ENCODE results near the gene EIF4EBP3.
A peak's percentile ranks its signal among the peaks of the same experiment; 100 is the strongest.

The EIF4EBP3 gene

DNA sequence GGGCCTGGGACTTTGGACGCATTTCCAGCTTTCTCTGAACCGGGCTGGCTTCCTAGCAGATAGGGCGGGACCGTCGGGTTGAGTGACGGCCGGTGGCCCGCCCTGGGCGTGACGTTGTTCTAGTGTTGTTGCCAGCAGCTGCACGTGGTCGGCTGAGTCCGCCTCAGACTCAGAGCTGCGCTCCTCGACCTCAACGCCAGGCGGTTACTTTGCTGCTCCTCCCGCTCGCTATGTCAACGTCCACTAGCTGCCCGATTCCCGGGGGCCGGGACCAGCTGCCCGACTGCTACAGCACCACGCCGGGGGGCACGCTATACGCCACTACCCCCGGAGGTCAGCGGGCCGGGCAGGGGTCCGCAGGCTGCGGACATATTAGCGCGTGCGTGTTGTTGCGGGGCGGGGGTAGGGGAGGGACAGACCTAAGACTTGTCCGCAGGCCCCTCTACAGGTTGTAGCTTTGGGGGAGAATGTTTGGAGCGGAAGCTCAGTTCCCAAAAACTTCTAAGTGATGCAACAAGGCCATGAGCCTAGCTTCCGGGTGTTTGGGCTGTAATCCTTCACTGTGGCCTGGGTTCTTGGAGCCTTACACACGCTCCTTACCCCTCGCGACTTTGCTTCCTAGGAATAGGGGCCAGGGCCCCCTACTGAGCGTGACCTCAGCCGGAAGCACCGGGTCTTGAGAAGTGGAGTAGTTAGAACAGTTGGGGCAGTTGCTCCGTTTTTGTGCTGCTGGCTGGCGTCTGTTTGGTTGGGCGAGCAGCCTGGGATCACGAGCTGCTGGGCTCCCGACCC, at the start of gene EIF4EBP3:
TSS of gene EIF4EBP3 (plus strand) at position 155 of the 792 bp plus-strand sequence. CDS start at position 231, 76 bp downstream.
- DNase-seq: peak; percentile 85

DNA sequence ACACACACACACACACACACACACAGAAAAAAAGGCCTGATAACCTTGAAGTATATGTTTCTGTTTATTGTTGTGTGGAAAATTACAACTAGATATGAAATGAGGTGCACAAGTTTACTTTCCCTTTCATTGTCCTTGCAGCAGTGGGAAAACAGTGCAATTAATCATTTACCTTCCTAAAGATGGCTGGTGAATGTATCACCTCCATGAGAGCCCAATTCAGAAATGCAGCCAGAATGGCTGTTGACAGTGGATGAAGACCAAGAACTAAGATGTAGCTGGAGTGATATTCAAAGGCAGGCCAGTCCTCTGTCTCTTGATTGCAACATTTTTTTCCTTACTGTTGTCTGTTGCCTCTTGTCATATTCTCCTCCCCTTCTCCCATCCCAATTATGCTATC, 49.6 kb upstream of the EIF4EBP3 start:
- no peak for DNase-seq

DNA sequence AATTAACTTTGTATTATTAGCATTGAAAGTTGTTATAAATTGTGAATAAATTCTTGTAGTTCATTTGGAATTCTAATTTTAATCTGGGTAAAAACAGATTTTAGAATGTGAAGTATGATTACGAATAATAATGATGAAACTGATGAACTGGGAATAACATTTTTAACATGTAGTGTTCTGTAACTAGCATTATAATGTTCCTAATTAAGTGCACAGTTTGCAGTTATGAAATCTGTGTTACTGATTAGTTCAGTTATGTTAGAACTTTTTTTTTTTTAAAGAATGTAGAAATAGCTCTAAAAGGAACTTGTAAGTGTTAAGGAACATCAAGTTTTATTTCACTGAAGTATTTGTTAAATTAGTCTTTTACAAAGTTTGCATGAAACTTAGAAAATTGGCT, 48.9 kb upstream of the EIF4EBP3 start:
- no peak for DNase-seq

DNA sequence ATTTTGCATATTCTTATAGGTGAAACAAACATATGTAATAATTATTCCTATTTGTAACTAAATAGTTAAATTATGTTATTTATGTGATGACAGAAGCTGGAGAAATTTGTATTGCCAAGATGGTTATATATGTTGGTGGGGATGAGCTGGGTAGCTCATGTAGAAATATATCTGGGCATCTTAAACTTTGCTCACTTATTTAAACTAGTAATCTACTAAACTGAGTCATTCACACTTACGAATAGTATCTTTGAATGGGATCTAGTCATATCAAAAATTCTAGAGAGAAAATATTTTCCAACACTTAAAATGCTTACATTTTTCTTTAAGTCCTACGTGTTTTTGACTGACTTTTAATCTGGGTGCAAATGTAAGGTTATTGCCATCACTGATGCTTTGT, 44.6 kb upstream of the EIF4EBP3 start:
- DNase-seq: no peak

DNA sequence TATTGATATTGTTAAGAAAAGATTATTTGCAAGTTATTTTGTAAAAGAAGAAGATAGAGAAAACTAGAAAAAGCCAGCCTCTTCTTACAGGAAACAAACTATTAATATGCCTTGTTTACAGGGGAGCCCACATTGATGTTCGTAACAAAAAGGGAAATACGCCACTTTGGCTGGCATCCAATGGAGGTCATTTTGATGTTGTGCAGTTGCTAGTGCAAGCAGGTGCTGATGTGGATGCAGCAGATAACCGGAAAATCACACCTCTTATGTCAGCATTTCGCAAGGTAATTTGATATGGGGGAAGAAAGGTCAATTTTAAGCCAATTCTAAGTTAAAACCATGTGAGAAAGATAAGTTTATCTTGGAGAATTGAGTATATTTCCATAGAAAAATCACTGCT, 37.6 kb upstream of the EIF4EBP3 start:
- no peak for DNase-seq

DNA sequence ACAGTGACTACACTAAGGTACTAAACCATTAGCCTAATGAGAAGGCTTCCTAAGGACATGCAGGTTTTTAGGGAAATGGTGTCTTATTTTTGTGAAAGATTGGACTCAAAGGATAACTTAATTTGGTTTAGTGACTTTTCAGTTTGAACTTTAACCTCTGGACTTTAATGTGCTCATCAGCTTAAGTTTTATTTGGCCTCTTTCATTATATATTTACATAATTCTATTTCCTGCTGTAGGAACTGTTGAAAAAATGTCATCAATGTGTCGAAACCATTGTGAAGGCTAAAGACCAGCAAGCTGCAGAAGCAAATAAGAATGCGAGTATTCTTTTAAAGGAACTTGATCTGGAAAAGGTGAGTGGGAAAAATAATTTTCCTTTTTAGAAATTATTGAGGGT, 34.3 kb upstream of the EIF4EBP3 start:
- DNase-seq: no peak

DNA sequence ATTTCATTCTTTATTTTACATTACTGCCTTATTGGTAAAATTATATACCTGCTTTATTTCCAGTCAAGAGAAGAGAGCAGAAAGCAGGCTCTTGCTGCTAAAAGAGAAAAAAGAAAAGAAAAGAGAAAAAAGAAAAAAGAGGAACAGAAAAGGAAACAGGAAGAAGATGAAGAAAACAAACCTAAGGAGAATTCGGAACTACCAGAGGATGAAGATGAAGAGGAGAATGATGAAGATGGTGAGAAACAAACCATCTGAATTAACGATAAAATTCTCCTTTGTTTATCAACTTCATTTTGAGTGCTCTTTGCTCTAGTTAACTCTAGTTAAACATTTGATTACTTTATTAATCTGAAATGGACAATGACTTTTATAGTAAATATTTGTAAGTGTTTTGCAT, 23.5 kb upstream of the EIF4EBP3 start:
- DNase-seq: no peak

DNA sequence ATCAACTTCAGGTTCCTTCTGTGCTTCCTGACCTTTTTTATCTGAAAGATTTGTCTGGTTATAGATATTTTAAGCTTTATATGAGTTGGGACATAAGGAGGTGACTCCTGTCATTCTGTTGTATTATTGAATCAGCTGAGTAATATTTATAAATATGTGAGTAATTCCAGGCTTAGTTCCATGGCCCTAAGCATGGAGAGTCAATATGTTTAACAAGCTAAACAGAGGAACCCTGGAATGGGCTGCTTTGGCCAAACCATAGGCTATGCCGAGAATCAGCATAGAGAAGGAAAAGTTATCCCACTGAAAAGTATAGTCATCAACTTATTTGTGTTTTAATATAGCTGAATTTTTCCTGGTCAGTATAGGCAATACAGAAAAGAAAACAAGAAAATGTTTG, 7.2 kb upstream of the EIF4EBP3 start:
- DNase-seq: no peak

DNA sequence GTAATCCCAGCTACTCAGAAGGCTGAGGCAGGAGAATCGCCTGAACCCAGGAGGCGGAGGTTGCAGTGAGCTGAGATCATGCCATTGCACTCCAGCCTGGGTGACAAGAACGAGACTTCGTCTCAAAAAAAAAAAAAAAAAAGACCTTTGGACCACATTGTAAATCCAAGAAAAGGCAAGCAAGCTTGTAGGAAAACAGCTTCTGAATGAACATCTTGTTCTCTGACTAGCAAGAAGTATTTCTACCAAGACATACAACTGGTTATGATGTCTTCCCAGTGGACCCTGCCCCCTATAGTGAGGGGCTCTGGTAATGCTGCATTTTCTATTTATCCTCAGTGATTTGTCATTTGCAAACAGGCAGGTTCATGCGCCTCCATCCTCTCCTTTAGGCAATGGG, 4.5 kb upstream of the EIF4EBP3 start:
- no peak for DNase-seq

DNA sequence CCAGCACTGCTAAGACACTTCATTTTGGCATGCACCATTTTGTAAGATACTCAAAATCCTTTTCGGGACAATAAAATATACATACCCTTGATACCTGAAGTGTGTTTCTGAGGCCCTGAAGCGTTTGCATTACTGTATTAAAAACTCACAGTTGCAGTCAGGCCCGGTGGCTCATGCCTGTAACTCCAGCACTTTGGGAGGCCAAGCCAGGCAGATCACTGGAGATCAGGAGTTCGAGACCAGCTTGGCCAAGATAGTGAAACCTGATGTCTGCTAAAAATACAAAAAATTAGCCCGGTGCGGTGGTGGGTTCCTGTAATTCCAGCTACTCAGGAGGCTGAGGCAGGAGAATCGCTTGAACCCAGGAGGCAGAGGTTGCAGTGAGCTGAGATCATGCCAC, 2.5 kb upstream of the EIF4EBP3 start:
- no peak for DNase-seq

DNA sequence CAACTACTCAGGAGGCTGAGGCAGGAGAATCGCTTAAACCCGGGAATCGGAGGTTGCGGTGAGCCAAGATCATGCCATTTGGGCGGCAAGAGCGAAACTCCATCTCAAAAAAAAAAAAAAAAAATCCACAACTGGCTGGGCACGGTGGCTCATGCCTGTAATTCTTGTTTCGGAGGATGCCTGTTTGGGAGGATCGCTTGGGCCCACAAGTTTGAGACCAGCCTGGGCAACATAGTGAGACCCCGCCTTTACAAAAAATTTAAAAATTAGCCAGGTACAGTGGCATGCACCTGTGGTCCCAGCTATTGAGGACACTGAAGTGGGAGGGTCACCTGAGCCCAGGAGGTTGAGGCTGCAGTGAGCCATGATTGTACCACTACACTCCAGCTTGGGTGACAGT, 1.9 kb upstream of the EIF4EBP3 start:
- no peak for DNase-seq

DNA sequence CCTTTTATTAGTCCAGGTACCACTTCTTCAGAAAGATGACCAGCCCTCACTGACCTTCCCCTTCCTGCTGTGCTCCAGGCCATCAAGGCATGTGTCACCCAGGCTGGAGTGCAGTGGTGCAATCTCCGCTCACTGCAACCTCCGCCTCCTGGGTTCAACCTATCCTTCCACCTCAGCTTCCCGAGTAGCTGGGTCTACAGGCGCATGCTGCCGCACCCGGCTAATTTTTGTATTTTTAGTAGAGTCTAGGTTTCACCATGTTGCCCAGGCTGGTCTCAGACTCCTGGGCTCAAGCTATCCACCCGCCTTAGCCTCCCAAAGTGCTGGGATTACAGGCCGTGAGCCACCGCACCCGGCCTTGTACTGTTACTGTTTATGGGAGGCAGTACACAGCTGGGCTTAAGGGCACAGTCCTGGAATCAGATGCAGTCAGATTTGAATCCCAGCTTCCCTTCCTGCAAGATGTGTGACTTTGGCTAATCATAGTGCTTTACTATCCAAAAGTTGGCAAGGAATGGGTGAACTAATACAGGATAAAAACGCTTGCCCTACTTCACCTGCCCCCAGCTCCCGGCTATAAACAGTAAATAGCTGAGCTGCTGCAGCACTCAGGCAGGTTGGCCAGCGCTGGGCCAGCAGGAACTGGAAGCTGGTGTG, 483 bp upstream of the EIF4EBP3 start:
- DNase-seq: no peak

DNA sequence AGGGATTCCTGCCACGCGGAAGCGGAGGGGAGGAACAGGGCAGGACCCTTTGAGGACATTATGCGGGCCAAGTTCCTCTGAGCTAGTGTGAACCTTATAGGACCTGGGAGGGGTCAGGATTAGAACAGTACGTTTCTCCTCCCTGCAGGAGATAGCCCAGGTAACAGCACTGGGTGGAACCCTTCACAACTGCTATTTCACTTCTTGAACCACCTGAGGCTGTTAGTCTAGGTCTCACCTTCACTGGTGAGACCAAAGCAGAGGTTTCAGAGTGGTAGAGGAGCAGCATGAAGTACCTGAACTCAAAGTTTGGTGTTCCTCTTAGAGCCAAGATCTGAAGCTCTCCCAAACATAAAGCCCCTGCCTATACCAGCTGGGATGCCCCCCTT, 832 bp downstream of the EIF4EBP3 start:
- no peak for DNase-seq

DNA sequence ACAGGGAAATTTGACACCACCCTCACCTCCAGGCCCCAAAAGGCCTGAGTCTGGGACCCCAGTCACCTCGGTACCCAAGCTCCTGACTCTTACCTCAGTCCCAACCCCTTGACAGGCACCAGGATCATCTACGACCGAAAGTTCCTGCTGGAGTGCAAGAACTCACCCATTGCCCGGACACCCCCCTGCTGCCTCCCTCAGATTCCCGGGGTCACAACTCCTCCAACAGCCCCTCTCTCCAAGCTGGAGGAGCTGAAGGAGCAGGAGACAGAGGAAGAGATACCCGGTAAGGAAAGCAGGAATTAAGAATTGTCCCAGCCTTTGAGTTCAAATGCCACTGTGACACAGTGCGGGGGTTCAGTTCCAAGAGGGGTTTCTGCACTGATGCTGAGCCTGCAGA, 1.3 kb downstream of the EIF4EBP3 start:
- DNase-seq: no peak

DNA sequence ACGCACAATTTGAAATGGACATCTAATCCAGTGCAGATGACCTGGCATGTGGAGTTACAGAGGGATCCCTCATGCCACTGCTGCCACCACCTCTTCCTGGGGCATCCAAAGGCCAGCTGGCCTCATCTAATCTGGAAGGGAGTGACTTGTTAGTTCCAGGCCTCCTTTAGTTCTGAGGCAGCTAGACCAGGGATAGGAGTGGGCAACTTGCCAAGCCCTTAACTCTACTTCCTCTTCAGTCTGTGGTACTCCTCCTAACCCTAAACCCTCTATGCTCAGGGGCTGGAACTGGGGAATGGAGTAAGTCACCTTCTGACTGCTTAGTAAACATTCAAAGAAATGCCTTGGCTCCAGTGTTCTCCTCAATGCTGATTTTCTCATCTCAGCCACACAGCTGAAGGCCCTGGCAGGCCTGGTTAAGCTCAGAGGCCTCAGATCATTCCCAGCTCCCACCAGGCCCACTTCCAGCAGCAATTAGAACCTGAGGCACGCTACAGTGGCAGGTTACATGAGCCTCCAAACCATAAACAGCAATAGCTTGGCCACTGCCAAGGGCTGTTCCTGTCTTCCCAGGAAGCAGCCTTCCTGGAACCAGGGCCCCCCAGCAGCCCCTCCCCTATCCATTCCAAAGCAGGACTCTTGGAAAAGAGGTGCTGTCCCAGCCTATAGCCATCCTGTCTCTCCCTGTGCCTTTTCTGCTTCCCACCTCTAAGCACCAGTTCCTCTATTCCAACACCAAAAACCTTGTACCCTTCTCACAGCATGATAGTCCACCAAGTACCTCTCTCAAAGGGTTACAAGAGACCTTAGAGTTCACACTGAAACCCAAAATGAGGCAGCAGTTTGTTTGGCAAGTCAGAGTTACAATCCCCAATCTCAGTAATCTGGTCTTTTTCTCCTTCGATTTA, 2.0 kb downstream of the EIF4EBP3 start:
- DNase-seq: no peak

DNA sequence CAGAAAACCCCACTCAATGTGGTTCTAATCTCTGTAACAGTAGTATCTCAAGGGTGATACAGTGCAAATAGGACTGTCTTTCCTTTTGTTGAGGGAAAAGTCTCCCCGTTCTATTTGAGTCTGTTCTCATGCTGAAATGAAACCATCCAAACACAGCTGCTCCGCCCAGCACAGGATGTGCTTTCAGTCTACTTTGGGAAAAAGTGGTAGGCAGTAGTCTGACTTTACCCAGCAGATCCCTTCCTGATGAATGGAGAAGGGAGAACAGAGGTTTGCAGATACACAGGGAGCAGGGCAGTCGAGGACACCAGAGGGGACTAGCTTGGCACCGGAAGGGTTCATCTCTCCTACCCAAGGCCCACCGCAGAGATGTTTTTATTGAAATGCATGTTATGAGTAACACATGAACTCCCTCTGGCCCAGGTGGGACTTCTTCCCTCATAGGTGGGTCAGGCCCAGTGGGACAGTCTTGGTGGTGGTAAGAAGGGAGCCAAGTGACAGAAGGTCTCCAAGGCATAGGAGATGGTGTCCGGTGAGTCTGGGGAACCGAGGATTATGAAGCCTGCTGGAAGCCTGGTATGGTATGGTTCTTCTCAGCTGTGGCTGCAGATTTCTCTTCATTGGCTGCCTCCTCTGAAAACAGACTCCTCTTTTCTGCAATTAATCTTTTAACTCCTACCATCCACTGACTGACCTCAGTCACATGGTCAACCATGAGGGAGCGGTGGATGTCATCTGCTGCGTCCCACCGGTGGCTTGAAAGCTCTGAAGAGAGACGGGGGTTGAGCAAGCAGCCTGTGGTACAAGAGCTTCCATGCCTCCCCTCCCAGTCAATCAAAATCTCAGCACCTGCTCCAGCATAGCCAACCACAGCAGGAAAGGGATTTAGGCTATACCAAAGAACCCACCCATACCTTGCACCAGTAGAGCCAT, 3.0 kb downstream of the EIF4EBP3 start:
- no peak for DNase-seq

DNA sequence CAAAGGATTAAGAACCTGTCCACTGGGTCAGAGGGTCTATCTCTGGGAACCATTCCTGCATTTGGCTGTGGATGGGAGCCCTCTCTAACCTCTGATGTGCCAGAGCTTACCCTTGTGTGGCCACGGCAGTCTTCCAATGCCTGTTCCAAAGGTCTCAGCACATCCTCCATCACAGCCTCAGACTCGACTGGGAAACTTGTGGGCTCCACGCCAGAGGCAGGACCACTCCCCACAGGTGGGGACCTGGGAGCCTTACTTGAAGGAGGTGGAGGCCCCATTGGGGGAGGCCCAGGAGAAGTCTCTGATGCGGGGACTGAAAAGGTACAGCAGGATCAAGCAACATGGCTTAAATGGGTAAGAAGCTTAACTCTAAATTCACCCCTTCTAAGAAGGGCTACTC, 4.4 kb downstream of the EIF4EBP3 start:
- no peak for DNase-seq

DNA sequence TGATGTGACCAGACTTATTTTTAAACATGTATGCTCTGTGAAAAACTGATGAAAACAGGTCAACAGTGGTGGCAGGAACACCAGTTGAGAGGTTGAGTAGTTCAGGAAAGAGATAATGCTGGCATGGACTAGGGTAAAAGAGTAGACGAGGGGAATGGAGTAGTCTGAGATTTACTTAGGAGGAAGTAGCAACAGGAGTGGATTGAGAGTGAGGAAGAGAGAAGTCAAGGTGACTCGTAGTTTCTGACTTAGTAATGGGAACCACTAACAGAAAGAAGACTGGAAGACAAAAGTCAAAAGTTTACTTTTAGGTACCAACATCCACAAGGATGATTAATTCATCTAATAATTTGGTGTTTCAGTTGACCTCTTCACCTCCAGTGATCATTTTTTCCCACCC, 6.2 kb downstream of the EIF4EBP3 start:
- DNase-seq: no peak

DNA sequence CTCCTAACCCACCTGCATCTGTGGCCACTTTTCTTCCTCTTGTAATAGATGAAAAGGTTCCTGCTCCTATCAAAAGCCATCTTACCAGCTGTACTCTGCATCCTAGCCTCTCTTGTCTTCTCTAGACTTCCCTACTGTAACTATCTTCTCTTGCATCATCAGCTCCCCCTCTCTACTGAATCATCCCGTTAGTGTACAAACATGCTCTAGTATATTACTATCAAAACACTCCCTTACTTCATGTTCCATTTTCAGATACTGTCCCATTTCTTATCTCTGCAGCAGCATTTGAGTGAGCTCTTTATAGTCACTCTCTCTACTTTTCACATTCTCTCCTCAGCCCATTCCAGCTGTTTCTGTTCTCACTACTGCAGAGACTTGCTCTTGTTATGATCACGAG, 7.0 kb downstream of the EIF4EBP3 start:
- DNase-seq: no peak

DNA sequence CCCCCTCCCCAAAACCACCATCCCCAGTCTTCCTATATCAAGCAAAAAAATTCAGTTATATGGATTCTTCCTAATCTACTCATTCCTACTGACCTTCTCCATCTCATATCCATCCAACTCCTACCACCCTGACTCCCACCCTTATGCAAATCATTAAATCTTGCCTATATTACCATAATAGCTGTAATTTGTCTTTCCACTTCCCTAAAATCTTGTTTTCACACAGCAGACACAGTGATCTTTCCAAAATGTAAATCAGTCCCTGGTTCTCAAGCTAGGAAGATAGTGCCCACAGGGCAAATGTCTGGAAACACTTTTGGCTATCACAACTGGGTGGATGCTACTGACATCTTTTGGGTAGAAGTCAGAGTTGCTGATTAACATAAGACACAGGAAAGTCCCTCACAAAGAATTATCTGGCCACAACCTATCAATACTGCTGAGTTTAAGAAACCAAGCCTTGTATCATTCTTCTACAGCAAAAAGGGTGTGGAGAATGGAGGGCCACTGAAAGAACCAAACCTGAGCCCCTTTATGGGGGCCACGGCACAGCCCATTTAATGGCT, 8.4 kb downstream of the EIF4EBP3 start:
- DNase-seq: no peak

DNA sequence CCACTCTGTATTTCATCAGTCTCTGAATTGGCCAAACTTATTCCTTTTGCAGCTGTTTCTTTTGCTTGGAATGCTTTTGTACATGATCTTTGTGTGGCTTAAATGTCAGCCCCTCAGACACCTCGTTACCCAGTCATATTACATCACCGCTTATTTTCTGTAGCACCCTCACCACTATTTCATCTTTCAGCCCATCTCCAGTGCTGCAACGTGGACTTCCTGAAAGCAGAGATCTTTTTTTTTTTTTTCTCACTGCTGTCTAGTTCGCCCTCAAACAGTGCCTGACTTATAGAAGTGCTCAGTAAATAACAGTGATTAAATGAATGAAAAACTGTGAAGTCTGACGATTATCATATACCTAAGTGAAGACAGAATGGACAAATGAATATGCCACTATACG, 9.0 kb downstream of the EIF4EBP3 start:
- no peak for DNase-seq

DNA sequence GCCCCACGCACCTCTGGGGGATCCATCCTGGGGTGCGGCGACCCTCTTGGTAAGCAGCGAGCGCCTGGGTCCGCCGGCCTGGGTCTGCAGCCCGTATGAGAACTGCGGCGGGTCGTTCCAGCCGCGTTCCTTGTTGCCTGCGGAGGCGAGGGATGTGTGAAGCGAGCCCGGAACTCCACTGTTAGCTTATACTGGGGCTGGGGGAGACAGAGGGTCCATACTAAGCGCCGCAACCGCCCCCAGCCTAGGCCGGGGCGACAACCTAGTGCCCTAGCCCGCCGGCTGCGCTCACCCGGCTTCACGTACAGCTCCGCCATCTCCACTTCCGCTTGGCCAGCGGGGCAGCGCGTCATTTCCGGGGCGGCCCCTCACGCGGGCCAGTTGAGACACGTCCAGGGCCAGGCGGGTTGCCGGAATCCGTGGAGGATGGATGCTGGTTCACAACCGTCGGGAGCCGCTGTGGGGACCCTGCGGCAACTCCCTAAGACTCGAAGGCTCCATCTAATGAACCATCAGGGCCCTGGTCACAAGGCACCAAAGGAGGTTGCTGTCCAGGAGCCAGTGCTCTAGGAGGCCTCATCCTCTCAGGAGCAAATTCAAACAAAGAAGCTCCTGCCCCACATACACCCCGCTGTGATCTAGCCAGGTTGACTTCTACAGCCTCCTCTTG, 9.8 kb downstream of the EIF4EBP3 start, which contains the start of gene SRA1:
TSS of gene SRA1 (minus strand) at position 338 of the 670 bp plus-strand sequence. CDS start at position 317, 21 bp downstream.
- DNase-seq: peak; percentile 81

All from activated T-cell treated with anti-CD3 and anti-CD28 coated beads, Interleukin-2, amount 50 U/mL, for 1 hour (primary cell).